Psoas muscle (tissue), 8 donors: ENCODE data around the gene ADAMTS2. TPM values are rescaled to one million over a fixed set of nuclear protein-coding genes. Genes with fewer than 3 reads are reported as not detected.

Source experiments
- ATAC-seq, 4 donors: fragments of 200-7000 bp; cut with Tn5 transposase; one replicate each; pipeline ENCODE4 v1.9.1; 2020; ENCODE audit warnings: moderate library complexity in 3 of 4, mild to moderate bottlenecking in 2 of 4
- DNase-seq, 2 donors: peaks; one replicate each; pipeline ENCODE4 v3.0.0-alpha.2; 2020
- H3K27ac ChIP-seq: fragments of 200-600 bp; one replicate; pipeline ENCODE4 v1.8.0; 2022
- H3K27me3 ChIP-seq, 3 donors: fragments of 200-600 bp in 1 of 3; one replicate each; pipeline versions ENCODE4 v1.6.1 to v1.8.0; 2013 to 2022; ENCODE audit warnings: low read length in 2 of 3, mild to moderate bottlenecking in 2 of 3, moderate library complexity in 1 of 3; ENCODE audit not compliant: insufficient read depth in 3 of 3
- H3K36me3 ChIP-seq, 2 donors: fragments of 200-600 bp in 1 of 2; one replicate each; pipeline versions ENCODE4 v1.6.1 to v1.8.0; 2013 to 2022; ENCODE audit warnings: low read depth in 1 of 2, mild to moderate bottlenecking in 1 of 2, moderate library complexity in 1 of 2; ENCODE audit not compliant: insufficient read depth in 1 of 2
- H3K4me1 ChIP-seq: fragments of 200-600 bp; one replicate; pipeline ENCODE4 v1.8.0; 2022
- H3K4me3 ChIP-seq: fragments of 200-600 bp; one replicate; pipeline ENCODE4 v1.8.0; 2022; ENCODE audit warnings: mild to moderate bottlenecking
- H3K9me3 ChIP-seq: fragments of 200-600 bp; one replicate; pipeline ENCODE4 v1.8.0; 2022
- WGBS, 3 donors: extraction: QIAGEN DNeasy Blood & Tissue Kit; methylation state at CpG; one replicate each; pipeline versions ENCODE4 v1.1.6 to v1.1.7; 2013; 5-methylcytosine and 5-hydroxymethylcytosine counted together
- intact Hi-C, 2 donors: fragments of 100-400 bp; cut with DNase I; formaldehyde crosslinking; loops; one replicate each; pipeline versions ENCODE4 v1.11.0 to v1.14.2; 2022
- polyA plus RNA-seq, 3 donors: library from polyadenylated mRNA; stranded (reverse); fragments of 200-250 nt; gene quantifications; one replicate each; pipeline ENCODE4 v1.2.3, GENCODE V29; 2013
- total RNA-seq, 4 donors: library from RNA; stranded (reverse); fragmentation: NEBNext Ultra II Directional in 2 of 4; extraction: Animal tissue kit (Norgen Biotek cat#: 25700) in 2 of 4; gene quantifications; one replicate each; pipeline versions ENCODE4 v1.2.1 to v1.2.4, GENCODE V29; 2021 to 2023
- TF ChIP-seq, protein P1 (sequence below): fragments of 200-600 bp; IDR thresholded peaks from one replicate; pipeline ENCODE4 v1.8.0; 2022; ENCODE audit warnings: antibody characterized with exemption
- donor health status: healthy with polysubstance abuse.
- donor health status: DM: no; HTN: no; CAD: no; lungs with moderate emphysema.
- donor health status: Bipolar disorder and iron deficiency.
- donor health status: healthy.
- donor health status: DM: yes; HTN: yes; CAD: no.
- donor health status: DM: no; HTN: no; CAD: no.
- donor health status: DM: no; HTN: no; CAD: no.
- donor health status: DM: yes; HTN: yes; CAD: no.

The ADAMTS2 gene
- total and polyA plus RNA-seq, 7 donors = 0.83 to 3.7 (median 2.0) TPM

DNA sequence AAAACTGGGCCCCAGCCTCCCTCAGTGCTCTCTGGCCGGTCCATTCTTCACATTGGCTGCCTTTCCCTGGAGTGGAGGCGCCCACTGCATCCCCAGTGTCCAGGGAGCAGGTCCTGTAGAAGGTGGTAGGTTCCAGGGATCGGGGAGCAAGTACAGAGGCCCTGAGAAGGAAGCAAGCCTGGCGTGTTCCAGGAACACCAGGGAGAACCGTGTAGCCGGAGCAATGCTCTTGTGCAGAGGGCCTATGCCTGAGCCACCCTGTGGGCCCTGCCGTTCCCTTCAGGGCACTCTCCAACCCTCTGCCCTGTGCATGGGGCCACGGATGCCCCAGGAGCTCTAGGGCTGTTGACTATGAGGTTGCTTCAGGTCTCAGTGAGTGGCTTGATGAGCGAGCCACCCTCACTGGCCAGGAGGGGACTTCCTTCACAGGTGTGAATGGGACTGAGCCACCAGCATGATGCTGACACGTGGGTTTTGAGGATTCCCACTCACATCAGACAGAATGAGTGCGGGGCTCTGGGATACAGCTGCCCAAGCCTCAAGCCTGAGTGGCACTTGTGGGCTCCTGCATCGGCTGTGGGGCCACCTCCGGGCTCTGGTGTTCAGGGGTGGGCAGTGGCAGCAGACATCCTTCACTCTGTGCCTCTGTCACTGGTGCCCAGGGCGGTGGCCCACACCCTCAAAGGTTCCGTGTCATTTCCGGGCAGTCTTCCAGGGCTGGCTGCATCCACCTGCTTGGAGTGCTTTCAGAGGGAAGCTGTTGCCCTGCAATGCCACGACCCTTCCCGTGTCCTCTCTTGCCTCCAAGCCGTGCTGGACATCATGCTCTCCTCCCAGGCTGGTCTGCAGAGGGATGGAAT, 54.4 kb downstream of the ADAMTS2 start:
- peak; percentile 17 to 58 (median 39) for ATAC-seq

DNA sequence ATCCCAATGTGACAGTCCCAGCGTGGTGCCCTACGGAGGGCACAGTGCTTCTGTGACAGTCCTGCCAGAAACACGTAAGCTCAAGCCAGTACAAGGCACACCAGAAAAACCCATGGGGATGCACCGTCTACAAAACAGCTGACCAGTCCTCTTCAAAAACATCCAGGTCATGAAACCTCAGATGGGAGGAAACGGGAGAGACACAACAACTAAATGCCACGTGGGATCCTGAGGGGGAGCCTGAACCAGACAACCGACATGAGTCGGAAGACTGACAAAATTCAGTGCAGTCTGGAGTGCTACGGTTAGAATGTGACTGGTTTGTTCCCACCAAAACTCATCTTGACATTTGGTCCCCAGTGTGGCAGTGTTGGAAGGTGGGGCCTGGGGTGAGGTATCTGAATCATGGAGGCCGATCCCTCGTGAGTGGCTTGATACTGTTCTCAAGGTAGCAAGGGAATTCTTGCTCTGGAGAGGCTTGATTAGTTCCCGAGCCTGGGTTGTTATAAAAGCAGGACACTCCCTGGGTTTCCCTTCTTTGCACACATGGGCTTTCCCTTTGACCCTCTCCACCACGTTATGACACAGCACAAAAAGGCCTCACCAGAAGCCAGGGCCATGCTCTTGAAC, 55.4 kb downstream of the ADAMTS2 start:
- H3K9me3 ChIP-seq = no peaks in the 10 kb centered on the region
- peak in 1 of 2 donors; percentile 5 for DNase-seq
- H3K4me3 ChIP-seq = no peak overlapping the region
- H3K27me3 ChIP-seq = no peaks in the 10 kb centered on the region
- WGBS, 3 donors = 68 to 87% (median 82%) methylated on average over 13 of the region's 13 CpGs
- peaks cover 31% of the 10 kb centered on the region for H3K4me1 ChIP-seq
- no peaks in the 10 kb centered on the region for H3K36me3 ChIP-seq
- H3K27ac ChIP-seq = no peak overlapping the region
- intact Hi-C loops = no loop called here
- TF ChIP-seq, protein P1, sequence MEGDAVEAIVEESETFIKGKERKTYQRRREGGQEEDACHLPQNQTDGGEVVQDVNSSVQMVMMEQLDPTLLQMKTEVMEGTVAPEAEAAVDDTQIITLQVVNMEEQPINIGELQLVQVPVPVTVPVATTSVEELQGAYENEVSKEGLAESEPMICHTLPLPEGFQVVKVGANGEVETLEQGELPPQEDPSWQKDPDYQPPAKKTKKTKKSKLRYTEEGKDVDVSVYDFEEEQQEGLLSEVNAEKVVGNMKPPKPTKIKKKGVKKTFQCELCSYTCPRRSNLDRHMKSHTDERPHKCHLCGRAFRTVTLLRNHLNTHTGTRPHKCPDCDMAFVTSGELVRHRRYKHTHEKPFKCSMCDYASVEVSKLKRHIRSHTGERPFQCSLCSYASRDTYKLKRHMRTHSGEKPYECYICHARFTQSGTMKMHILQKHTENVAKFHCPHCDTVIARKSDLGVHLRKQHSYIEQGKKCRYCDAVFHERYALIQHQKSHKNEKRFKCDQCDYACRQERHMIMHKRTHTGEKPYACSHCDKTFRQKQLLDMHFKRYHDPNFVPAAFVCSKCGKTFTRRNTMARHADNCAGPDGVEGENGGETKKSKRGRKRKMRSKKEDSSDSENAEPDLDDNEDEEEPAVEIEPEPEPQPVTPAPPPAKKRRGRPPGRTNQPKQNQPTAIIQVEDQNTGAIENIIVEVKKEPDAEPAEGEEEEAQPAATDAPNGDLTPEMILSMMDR = no peak
- no peak for ATAC-seq

More for the DNA sequence above, 54.4 kb downstream of the ADAMTS2 start:
- peak in 1 of 2 donors; percentile 34 for DNase-seq
- WGBS, 3 donors = 70 to 74% (median 74%) methylated on average over 19 of the region's 19 CpGs
- H3K4me3 ChIP-seq = no peak overlapping the region
- H3K27ac ChIP-seq = no peak overlapping the region
- TF ChIP-seq, protein P1 = no peak
- H3K36me3 ChIP-seq = no peaks in the 10 kb centered on the region
- peaks cover 26% of the 10 kb centered on the region for H3K4me1 ChIP-seq
- H3K27me3 ChIP-seq = no peaks in the 10 kb centered on the region
- no peaks in the 10 kb centered on the region for H3K9me3 ChIP-seq
- intact Hi-C loops = no loop called here

DNA sequence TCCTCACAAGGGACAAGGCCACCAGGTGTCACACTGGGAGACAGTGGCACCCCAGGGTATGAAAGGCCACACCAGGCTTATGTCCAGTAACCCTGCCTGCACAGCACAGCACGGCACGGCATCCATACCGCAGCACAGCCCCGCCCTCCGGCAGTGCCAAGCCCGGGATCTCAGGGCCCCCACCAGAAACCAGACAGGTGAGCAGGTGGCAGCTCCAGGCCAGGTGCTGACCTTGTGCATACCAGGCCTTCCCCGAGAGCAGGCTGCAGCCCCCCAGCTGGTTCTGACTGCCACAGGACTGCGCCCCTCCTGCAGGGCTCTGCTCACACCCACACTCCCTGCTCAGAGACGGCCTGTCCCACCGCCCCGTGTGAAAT, 56.5 kb downstream of the ADAMTS2 start:
- H3K4me3 ChIP-seq = no peak overlapping the region
- ATAC-seq = no peak
- peaks cover 36% of the 10 kb centered on the region for H3K4me1 ChIP-seq
- H3K27me3 ChIP-seq = no peaks in the 10 kb centered on the region
- intact Hi-C loops = no loop called here
- H3K27ac ChIP-seq = peak overlapping the region; percentile 56
- TF ChIP-seq, protein P1 = no peak
- no peaks in the 10 kb centered on the region for H3K36me3 ChIP-seq
- no peaks in the 10 kb centered on the region for H3K9me3 ChIP-seq
- WGBS, 3 donors = 81 to 88% (median 84%) methylated on average over 11 of the region's 11 CpGs
- peak in 1 of 2 donors; percentile 9 for DNase-seq

DNA sequence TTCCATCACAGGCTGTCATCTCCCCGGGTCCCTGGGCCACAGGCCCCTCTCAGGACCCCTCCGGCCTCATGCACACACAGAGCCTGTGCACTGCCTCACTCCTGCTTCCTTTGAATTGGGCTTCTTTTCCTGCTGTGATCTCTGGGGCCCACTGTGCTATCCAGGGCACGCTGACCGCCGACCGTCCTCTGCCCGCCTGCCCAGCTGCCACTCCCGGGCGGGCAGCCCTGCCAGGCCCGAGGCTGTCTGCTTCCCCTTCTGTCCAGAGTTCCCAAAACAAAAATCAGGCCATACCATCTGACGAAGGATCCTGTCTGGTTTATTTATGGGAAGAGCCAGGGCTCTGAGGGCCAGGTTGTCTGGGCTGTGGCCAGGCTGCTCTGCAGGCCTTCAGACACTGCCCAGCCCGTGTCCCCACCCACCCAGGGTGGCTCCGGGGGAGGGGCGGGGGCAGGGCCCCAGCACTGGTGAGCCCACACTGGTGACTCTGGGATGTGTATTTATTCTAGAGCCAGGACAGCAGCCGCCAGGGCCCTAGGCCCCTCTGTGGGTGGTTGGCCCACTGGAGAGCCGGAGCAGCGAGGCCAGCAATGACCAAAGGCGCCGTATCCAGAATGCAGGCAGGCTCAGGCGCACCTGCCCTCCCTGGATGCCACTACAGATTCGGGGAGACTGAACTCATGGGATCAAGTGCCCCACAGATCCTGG, 57.0 kb downstream of the ADAMTS2 start:
- Histone ChIP-seq H3K4me3 (no peak overlapping the region), H3K36me3 (no peaks in the 10 kb centered on the region), H3K4me1 (peaks cover 36% of the 10 kb centered on the region), H3K9me3 (no peaks in the 10 kb centered on the region), H3K27ac (peak overlapping the region; percentile 56), H3K27me3 (no peaks in the 10 kb centered on the region)
- peak; percentile 56 to 76 (median 64) for ATAC-seq
- intact Hi-C loops = no loop called here
- peak in 1 of 2 donors; percentile 28 for DNase-seq
- TF ChIP-seq, protein P1 = no peak
- 40 to 50% (median 41%) methylated on average over 21 of the region's 21 CpGs for WGBS, 3 donors
